ENCODE results near the gene GREB1L. TPM values are rescaled to one million over a fixed set of nuclear protein-coding genes. Genes with fewer than 3 reads are reported as not detected.
A peak's percentile ranks its signal among the peaks of the same experiment; 100 is the strongest.
"Not testable (repeated sequence)": the region's sequence is repeated elsewhere in the genome, so short reads cannot be mapped to it uniquely, and the experiment has no call there.

The GREB1L gene
- polyA plus RNA-seq, 4 donors = 1.4 to 2.8 (median 2.1) TPM

DNA sequence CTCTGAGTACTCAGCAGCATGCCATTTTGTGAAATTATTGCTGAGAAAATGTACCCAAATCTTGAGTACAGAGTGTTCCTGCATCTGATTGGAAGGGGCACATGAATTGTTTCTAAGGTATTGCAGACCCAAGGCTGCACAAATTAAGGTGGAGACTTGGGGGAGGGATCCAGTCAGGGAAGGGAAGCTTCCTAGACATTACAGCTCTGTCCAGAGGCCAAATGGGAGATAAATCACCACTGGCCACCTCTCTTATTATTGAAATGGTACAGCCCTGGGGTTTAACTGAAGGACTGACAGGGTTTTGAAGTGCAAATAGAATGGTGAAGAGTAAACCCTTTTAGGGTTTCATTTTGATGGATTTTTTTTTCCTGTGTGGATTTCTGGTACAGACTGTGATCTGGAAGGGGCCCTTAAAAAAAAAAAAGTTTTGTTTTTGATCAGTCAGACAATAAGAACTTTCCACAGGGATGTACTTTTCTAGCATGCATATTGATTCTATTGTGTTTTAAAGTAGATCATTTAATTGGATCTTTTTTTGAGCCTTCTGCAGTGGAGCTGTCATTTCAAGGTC, 119.4 kb downstream of the GREB1L start:
- peak in 1 of 4 donors; percentile 5 for DNase-seq (ENCODE audit: low read depth in 4 of 4, low spot score in 3 of 4)

DNA sequence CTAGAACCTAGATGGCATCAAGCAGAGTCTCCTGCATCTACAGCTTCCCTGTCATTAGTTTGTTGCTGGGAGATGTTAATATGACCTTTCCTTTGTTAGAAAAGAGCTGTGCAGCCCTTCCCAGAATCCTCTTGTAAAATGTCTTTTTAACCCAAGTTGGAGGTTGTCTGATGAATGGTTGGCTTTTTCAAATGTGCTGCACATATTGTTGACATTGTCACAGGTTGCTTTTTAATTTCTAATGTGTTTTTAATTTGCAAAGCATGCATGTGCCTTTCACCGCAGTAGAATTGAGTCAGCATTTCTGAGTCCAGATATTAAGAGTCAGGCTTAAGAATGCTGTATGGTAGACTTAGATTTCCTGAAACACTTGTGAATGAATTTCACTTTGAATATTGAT, 120.8 kb downstream of the GREB1L start:
- no peak for DNase-seq (ENCODE audit: low read depth in 4 of 4, low spot score in 3 of 4)

DNA sequence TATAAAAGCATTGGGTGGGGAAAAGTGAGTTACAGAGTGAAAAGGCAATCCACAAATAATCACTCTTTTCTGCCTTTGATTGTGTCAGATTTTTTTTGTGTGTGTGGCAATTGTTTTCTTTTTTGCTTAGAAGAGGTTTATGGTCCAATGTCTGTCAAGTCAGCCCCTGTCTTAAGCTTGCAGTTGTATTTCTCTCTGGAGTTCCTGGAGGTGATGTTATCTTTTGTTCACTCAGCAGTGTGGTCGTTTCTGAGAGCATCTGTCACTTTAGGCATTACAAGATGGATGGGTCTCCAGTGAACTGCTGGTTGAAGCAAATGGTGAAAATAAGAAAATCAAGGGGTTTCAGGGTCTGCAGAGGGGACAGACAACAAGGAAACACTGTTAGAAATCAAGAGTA, 121.3 kb downstream of the GREB1L start:
- no peak for DNase-seq (ENCODE audit: low read depth in 4 of 4, low spot score in 3 of 4)

DNA sequence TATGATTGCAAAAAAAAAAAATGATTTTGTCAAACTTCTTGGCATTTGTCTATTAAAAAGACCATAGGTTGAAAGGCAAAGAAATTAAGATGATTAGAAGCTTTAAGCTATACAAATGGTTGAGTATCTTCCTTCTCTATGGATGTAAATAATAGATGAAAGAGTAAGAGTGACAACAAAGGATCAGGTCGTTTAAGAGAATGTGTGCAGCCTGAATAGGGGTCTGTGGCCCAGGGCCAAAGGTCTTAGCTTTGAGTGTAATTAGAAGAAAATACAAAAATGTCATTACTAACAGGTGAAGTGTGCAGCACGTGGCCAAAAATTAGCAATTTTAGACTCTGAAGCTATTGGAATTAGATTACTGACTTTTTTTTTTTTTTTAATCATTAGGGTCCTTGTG, 122.4 kb downstream of the GREB1L start:
- no peak for DNase-seq (ENCODE audit: low read depth in 4 of 4, low spot score in 3 of 4)

DNA sequence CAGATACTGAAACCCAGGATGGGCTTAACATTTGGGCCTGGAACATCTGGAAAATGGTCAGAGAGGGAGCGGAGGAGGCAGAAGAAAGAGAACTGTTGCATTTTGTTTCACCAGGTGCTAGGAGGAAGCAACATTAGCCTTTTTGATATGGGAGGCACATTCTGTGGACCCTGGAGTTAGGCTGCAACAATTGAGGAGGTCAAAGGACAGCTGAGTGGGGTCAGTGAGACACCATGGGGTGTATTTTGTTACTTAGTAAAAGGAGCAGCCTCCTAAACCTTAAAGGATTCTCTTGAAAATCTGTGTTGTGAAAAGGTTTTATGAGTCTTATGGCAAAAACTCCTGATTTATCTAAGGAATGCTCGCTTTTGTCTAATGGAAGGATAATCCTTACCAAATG, 124.9 kb downstream of the GREB1L start:
- DNase-seq (ENCODE audit: low read depth in 4 of 4, low spot score in 3 of 4) = no peak

DNA sequence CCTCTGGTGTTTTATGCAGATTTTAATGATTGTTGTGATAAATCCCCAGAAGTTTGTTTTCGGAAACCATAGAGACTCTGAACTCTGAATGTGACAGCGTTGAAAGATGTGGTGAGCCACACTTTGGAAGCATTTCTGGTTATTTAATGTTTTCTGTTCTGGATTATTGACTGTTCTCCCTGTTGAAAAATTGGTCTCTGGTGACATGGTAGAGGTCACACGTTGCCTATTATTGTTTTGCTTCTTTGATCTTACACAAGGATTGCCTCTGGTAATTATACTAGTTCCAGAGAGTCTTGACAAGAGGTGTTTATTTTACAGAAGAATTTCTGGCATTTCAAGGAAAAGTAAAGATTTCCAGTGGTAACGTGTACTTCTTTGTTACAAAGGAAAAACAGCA, 127.1 kb downstream of the GREB1L start:
- DNase-seq (ENCODE audit: low read depth in 4 of 4, low spot score in 3 of 4) = peak in 1 of 4 donors; percentile 25

DNA sequence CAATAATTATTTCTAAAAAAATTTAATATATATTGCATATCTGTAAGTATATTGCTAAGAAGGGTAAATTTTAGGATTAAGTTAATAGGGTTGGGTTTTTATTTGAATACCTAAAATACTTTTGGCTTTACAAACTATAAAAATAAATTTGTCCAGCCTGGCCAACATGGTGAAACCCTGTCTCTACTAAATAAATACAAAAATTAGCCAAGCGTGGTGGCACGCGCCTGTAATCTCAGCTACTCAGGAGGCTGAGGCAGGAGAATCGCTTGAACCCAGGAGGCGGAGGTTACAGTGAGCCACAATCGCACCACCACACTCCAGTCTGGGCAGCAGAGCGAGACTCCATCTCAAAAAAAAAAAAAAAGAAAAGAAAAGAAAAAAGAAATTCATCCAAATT, 127.6 kb downstream of the GREB1L start:
- DNase-seq (ENCODE audit: low read depth in 4 of 4, low spot score in 3 of 4) = not testable (repeated sequence)

DNA sequence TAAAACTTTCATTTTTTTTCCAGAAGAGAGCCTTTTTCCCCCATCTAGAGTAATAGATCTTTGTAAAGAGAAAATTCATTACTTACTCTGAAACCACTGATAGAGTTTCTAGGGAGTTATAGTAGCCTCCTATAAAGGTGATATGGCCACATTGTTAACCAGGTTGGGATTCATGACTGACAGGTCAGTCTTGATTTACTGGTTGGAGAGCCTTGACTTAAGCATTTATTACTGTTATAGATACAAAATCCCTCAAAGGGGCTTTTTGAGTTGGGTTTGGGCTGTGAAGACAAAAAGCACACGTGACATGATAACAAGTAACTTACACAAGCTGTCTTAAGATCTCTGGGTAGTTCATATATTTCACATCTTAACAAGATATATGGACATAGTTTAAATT, 141.0 kb downstream of the GREB1L start:
- no peak for DNase-seq (ENCODE audit: low read depth in 4 of 4, low spot score in 3 of 4)

DNA sequence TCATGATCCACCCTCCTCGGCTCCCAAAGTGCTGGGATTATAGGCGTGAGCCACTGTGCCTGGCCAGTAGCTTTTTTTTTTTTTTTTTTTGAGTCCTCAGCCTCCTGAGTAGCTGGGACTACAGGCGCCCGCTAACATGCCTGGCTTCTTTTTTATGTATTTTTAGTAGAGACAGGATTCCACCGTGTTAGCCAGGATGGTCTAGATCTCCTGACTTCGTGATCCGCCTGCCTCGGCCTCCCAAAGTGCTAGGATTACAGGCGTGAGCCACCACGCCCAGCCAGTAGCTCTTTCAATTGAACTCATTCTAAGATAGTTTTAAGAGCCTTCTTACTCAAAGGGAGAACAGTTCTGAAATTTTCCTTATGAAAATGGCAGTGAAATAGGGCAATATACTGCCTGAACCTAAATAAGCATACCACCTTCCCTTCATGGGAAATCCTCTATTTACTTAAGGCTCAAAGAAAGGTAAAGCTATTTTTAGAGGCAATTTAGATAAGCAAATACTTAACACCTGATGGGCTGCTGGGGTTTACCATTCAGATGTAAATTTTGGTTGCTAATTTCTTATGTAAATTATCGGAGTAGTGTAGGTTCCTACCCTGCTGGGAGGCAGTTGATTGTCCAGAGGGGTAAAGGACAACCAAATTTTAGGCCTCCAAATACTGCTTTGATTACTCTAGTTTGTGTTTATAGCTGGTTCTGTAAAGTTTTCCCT, 144.7 kb downstream of the GREB1L start:
- DNase-seq (ENCODE audit: low read depth in 4 of 4, low spot score in 3 of 4) = no peak

DNA sequence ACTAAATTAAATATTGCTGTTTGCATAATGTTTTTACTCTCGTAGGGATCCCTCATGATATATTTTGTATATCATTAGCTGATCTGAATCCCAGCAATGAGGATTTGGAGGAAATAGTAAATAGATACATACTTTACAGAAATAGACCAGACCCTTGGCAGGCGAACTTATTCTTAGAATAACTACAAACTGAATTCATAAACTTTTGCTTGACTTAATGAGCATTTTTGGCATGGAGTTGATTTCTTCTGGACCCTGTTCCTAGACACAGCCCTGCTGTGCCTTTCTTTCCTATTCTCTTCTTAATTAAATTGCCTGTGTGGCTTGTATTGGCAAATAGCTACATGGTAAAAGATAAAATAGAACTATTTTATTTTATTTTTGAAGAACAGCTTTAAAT, 145.9 kb downstream of the GREB1L start:
- DNase-seq (ENCODE audit: low read depth in 4 of 4, low spot score in 3 of 4) = no peak

DNA sequence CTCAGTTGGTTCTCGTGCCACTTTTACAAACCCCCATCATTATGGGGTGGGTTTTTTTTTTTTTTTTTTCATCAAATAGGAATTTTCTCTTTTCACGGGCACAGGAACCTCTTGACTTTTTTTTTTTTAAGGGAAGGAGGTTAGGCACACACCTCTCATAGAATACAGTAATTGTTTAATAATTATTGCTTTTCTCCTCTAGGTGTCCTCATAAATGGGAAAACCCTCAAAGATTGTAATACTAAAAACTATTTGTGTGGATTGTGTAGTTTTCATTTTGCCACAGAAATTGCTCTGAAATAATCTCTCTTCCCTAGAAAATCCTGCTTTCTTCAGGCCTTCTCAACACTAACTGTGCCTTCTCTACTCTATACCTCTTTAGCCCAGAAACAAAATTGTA, 147.3 kb downstream of the GREB1L start:
- DNase-seq (ENCODE audit: low read depth in 4 of 4, low spot score in 3 of 4) = no peak

DNA sequence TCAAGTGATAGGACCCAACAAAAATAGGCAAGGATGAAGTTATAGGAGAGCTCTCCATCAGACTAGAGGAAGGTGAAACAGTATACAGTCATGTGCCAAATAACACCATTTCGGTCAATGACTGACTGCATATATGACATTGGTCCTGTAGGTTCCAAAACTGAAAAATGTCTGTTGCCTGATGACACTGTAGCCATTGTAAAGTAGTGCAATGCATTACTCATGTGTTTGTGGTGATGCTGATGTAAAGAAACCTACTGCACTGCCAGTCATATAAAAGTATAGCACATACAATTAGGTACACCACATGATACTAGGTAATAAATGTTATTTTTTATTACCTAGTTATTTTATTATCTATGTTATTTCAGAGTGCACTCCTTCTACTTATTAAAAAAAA, 147.9 kb downstream of the GREB1L start:
- no peak for DNase-seq (ENCODE audit: low read depth in 4 of 4, low spot score in 3 of 4)

DNA sequence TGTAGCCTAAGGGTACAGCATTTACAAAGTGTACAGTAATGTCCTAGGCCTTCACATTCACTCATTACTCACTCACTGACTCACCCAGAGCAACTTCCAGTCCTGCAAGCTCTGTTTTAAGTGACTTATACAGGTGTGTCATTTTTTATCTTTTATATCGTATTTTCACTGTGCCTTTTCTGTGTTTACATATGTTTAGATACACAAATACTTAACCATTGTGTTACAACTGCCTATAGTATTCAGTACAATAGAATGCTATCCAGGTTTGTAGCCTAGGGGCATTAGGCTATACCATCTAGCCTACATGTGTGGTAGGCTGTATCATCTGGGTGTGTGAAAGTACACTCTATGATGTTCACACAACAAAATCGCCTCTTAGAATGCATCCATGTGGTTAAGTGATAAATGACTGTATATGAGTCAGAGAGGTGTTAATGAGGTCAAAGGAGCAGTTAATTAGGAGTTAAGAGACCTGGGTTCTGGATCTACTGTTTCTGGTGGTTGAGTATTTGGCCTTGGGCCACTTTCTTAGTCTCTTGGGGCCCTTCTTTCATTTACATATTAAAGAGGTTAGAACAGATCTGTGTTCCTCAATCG, 149.1 kb downstream of the GREB1L start:
- DNase-seq (ENCODE audit: low read depth in 4 of 4, low spot score in 3 of 4) = no peak

DNA sequence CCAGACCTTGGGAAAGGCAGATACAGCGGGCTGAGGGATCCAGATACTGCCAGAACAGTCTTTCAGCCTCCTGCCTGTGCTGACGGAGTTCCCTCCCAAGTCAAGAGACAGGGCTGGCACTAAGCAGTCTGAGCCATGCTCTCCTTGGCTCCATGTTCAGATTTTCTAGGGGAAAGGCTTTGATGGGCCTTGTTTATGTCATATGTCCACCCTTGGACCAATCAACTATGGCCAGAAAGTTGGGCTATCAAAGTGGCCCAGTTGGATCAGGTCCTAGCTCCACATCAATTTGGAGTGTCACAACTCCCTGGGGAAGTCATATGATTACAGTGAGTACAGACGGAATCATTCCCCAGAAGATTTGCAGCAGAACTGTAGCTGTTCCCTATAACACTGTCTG, 152.0 kb downstream of the GREB1L start:
- no peak for DNase-seq (ENCODE audit: low read depth in 4 of 4, low spot score in 3 of 4)

DNA sequence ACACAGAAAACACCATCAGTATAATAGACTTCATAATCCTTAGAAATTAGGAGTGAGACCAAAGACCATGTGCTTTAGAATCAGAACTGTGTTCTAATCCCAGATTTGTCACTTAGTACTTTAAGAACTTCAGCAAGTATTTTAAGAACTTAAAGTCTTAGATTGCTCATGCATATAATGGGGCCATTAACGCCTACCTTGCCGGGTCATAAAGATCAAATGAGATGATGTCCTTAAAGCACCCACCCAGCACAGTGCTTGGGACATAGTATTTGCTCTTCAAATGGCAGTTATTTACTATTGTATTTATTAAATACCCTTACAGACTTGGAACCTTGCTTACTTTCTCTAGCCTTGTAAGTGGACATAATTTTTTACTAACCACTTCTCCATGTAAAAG, 156.1 kb downstream of the GREB1L start:
- DNase-seq (ENCODE audit: low read depth in 4 of 4, low spot score in 3 of 4) = no peak

DNA sequence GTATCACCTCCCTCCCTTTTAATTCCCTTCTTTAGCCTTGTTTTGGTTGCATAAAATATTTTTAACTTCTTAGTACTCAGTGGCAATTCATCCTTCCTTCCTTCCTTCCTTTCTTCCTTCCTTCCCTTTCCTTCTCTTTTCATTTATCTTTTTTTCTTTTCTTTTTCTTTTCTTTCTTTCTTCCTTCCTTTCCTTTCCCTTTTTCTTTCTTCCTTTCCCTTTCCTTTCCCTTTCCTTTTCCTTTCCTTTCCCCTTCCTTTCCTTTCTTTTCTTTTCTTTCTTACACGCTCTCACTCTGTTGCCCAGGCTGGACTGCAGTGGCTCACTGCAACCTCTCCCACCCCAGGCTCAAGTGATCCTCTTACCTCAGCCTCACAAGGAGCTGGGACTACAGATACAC, 160.2 kb downstream of the GREB1L start:
- no peak for DNase-seq (ENCODE audit: low read depth in 4 of 4, low spot score in 3 of 4)

DNA sequence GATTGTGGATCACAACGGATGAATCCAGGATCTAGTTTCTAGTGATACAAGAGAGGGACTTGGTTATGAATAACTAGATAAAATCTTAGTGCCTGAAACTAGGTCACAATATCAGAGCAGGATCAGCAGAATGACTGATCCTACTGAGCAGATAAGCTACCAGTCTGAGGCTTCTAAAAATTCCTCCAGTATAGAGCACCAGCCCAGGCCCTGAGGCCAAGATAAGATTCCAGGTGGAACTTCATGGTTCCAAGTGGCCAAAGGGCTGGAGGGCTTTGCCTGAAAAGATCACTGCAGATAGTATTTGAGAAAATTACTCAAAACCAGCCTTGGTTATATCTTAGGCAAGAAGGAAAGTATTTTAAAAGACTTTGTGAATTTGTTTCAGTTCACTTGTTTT, 162.4 kb downstream of the GREB1L start:
- no peak for DNase-seq (ENCODE audit: low read depth in 4 of 4, low spot score in 3 of 4)

DNA sequence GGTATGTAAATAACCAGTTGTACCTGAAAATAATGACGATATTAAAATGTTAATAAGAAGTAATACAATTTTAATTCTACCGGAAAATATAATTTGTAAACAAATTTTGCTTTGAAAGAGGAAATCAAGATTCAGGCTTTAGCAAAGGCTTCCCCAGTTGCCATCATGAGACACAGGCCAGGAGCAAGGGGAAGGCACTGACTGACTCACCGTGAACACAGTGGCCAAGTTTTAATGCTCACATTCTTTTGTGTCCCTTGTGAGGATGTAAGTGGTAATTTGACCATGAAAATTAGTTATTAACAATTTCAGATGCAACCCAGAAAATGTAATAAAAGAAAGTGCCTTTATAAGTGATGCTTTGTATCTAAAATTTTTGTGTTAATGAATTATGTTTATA, 164.1 kb downstream of the GREB1L start:
- DNase-seq (ENCODE audit: low read depth in 4 of 4, low spot score in 3 of 4) = no peak

DNA sequence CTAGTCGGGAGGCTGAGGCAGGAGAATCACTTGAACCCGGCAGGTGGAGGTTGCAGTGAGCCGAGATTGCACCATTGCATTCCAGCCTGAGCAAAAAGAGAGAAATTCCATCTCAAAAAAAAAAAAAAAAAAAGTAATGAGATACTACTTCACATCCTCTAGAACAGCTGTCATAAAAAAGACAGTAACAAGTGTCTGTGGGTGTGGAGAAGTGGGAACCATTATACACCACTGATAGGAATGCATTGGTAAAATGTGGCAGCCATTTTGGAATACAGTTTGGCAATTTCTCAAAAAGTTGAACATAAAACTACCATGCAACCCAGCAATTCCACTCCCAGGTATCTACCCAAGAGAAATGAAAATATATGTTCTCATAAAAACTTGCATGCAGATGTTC, 166.6 kb downstream of the GREB1L start:
- no peak for DNase-seq (ENCODE audit: low read depth in 4 of 4, low spot score in 3 of 4)

DNA sequence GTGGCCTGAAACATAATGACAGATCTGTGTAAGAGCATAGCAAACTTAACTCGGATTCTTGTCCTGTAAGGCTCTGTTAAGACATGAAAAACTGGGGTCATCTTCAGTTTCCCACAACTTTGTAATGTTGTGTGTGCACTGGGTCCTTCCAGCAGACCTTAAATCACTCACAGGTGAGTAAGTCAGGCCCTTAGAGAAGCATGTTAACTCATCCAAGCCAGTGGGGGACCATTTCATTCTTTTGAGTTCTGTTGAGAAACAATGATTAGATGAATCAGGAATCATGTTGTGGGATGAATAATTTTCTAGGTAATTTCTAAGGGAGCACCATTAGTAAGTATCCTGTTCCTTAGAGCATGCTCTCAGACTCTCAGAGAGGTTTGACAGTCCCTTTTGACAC, 191.4 kb downstream of the GREB1L start:
- DNase-seq (ENCODE audit: low read depth in 4 of 4, low spot score in 3 of 4) = no peak

DNA sequence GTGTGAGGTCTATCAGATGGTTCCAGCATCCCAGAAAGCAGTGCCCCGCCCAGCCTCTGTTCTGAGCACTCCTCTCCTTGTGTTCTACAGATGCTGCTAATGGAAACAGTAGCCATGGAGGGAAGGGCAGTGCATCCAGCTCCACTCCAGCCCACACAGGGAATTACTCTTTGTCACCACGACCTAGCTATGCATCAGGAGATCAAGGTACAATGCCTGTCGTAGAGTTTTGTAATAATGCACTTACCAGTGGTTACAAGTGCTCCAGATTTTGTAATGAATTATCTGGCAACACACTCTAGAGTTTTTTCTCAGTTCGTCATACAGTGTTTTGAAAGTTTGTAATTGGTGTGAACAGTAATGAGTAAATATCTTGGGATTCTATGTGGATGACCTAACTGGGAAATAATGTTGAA, 197.4 kb downstream of the GREB1L start:
- no peak for DNase-seq (ENCODE audit: low read depth in 4 of 4, low spot score in 3 of 4)

DNA sequence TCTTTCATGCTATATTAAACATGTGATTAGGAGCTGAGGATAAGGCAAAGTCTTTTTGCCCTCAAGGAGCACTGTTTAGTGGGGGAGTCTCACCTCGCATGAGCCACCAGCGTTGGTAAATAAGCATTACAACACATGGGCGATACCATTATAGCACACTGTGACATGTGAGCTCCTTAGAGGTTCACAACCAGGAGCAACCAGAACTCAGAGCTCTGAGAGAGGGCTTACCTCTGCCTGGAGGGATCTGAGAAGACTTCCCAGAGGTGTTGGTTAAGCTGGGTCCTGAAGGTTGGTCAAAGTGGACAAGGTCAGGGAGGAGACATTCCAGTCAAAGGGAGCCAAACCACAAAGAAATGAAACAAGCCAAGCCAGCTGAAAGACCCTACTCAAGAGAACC, 199.6 kb downstream of the GREB1L start:
- no peak for DNase-seq (ENCODE audit: low read depth in 4 of 4, low spot score in 3 of 4)

Data from right renal pelvis (tissue), 4 donors.